Breast epithelium (tissue), 3 donors: ENCODE measurements around the gene NR2E1.

ENCODE experiments used
- POLR2A ChIP-seq: fragments of 450-650 bp; IDR thresholded peaks from one replicate; pipeline ENCODE4 v1.6.1; 2016; ENCODE audit warnings: antibody characterized with exemption, mild to moderate bottlenecking, moderate library complexity
- POLR2AphosphoS5 ChIP-seq, 3 donors: sonication (generic); formaldehyde crosslinking; IDR thresholded peaks; one replicate each; pipeline ENCODE4 v1.6.1; 2017; ENCODE audit warnings: antibody characterized with exemption in 3 of 3
- TF ChIP-seq, protein P1 (sequence below), 3 donors: fragments of 450-650 bp; IDR thresholded peaks; one replicate each; pipeline ENCODE4 v1.5.1; 2016 to 2017; ENCODE audit warnings: antibody characterized with exemption in 3 of 3, mild to moderate bottlenecking in 3 of 3, moderate library complexity in 3 of 3

DNA sequence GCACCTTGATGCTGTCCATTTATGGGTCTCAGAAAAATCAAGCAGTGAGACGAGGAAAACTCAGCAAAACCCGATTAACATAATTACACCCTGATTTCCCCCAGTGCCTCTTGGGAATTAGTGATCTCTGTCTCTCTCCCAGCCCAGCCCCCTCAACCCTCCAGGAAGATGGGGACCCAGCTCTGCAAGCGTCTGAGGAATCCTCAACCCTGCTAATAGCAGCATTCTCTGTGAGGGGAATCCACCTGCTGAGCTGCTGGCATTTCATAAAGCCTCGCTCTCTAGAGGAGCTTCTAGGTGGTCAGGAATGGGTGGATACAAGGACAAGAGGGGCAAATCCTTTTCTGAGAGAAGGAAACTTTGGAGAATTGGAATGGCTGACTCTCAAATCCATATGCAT is 13.9 kb downstream of the NR2E1 start:
- TF ChIP-seq, protein P1, sequence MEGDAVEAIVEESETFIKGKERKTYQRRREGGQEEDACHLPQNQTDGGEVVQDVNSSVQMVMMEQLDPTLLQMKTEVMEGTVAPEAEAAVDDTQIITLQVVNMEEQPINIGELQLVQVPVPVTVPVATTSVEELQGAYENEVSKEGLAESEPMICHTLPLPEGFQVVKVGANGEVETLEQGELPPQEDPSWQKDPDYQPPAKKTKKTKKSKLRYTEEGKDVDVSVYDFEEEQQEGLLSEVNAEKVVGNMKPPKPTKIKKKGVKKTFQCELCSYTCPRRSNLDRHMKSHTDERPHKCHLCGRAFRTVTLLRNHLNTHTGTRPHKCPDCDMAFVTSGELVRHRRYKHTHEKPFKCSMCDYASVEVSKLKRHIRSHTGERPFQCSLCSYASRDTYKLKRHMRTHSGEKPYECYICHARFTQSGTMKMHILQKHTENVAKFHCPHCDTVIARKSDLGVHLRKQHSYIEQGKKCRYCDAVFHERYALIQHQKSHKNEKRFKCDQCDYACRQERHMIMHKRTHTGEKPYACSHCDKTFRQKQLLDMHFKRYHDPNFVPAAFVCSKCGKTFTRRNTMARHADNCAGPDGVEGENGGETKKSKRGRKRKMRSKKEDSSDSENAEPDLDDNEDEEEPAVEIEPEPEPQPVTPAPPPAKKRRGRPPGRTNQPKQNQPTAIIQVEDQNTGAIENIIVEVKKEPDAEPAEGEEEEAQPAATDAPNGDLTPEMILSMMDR (IDR thresholded peaks at IDR 0.05): no peak
- TF ChIP-seq POLR2A (no peak), POLR2AphosphoS5 (IDR thresholded peaks at IDR 0.05) (no peak)
